ENCODE results near the gene FRG2B. TPM values are rescaled to one million over a fixed set of nuclear protein-coding genes. Genes with fewer than 3 reads are reported as not detected.

FRG2B gene
- total and polyA plus RNA-seq, 2 of the 8 experiments (the other 6 are each of a cell fraction or from before 2014, with no cell fraction given) = not detected

GRCh38 chr10:133613699-133614098, 12.9 kb downstream of the FRG2B start (continued):
- TF ChIP-seq GTF2F1 (IDR thresholded peaks at IDR 0.05; ENCODE audit: borderline replicate concordance, low read depth, low read length) = no peak
- no peak for TF ChIP-seq TAF1 (IDR thresholded peaks at IDR 0.05; ENCODE audit: low read depth, low read length)
- no peak for TF ChIP-seq CBX5 (IDR thresholded peaks at IDR 0.05; ENCODE audit: low read depth, low read length)
- TF ChIP-seq BRCA1 (IDR thresholded peaks at IDR 0.05; ENCODE audit: low read depth, low read length) = no peak
